Stimulated activated CD8-positive, alpha-beta memory T cell treated with anti-CD3 and anti-CD28 coated beads, Interleukin-12 subunit alpha, Interleukin-12 subunit beta, amount 100 ng/mL, for 24 hours (primary cell): ENCODE results near the gene PIP5KL1.
A peak's percentile ranks its signal among the peaks of the same experiment; 100 is the strongest.

Source experiments
- DNase-seq: peaks from one replicate; pipeline ENCODE4 v3.0.0-alpha.2; 2020; ENCODE audit errors: extremely low read depth

Gene PIP5KL1

GRCh38 chr9:127915801-127916719 is 14.5 kb downstream of the PIP5KL1 start:
- no peak for DNase-seq

GRCh38 chr9:127915325-127915752 is 15.2 kb downstream of the PIP5KL1 start:
- DNase-seq, result no peak

- no peak for DNase-seq
Measured at GRCh38 chr9:127913682-127914081, 16.9 kb downstream of the PIP5KL1 start.

- no peak for DNase-seq
Measured at GRCh38 chr9:127912882-127913281, 17.7 kb downstream of the PIP5KL1 start.

- no peak for DNase-seq
Measured at GRCh38 chr9:127912296-127912695, 18.3 kb downstream of the PIP5KL1 start.

GRCh38 chr9:127910613-127911205 is 19.9 kb downstream of the PIP5KL1 start:
- DNase-seq, result no peak

GRCh38 chr9:127909839-127910273 is 20.7 kb downstream of the PIP5KL1 start:
- no peak for DNase-seq

- DNase-seq, result no peak
Measured at GRCh38 chr9:127908660-127908926, 22.0 kb downstream of the PIP5KL1 start.

- no peak for DNase-seq
Measured at GRCh38 chr9:127907867-127908659, 22.5 kb downstream of the PIP5KL1 start.

- DNase-seq, result no peak
Measured at GRCh38 chr9:127905788-127906191, 24.8 kb downstream of the PIP5KL1 start.

GRCh38 chr9:127905004-127905728 is 25.4 kb downstream of the PIP5KL1 start:
- no peak for DNase-seq

- DNase-seq, result no peak
Measured at GRCh38 chr9:127904561-127905003, 26.0 kb downstream of the PIP5KL1 start.

- peak; percentile 70 for DNase-seq
Measured at GRCh38 chr9:127903557-127904475, 26.8 kb downstream of the PIP5KL1 start.

- peak; percentile 54 for DNase-seq
Measured at GRCh38 chr9:127899128-127899943, 31.2 kb downstream of the PIP5KL1 start, which contains the start of gene ST6GALNAC6. ST6GALNAC6 (minus strand) TSS chr9:127899603; CDS start chr9:127897981, 1,622 bp downstream.

GRCh38 chr9:127898433-127899127 is 32.0 kb downstream of the PIP5KL1 start:
- no peak for DNase-seq

GRCh38 chr9:127897193-127897692 is 33.3 kb downstream of the PIP5KL1 start:
- no peak for DNase-seq

- no peak for DNase-seq
Measured at GRCh38 chr9:127896395-127897192, 34.0 kb downstream of the PIP5KL1 start.

GRCh38 chr9:127895811-127896210 is 34.8 kb downstream of the PIP5KL1 start:
- no peak for DNase-seq
